Fibroblast of lung (primary cell): ENCODE results near the gene CES5A. TPM values are rescaled to one million over a fixed set of nuclear protein-coding genes. Genes with fewer than 3 reads are reported as not detected.

ENCODE experiments used
- DNase-seq, 2 donors: peaks; one replicate each; pipeline versions ENCODE4 v3.0.0 to v3.0.0-alpha.2; 2010; ENCODE audit warnings: low read depth in 2 of 2
- H2AFZ ChIP-seq: 2 replicates; pipeline ENCODE4 v1.5.1; 2012; ENCODE audit warnings: low read length, control low read depth, inconsistent platforms
- H3K27ac ChIP-seq: 2 replicates; pipeline ENCODE4 v1.5.1; 2011; ENCODE audit warnings: low read length, control low read depth; ENCODE audit not compliant: insufficient read depth
- H3K27me3 ChIP-seq: 2 replicates; pipeline ENCODE4 v1.5.1; 2011; ENCODE audit warnings: mild to moderate bottlenecking, low read length; ENCODE audit not compliant: control insufficient read depth, insufficient read depth
- H3K36me3 ChIP-seq: 2 replicates; pipeline ENCODE4 v1.5.1; 2011; ENCODE audit warnings: low read length; ENCODE audit not compliant: control insufficient read depth, insufficient read depth
- H3K4me1 ChIP-seq: 2 replicates; pipeline ENCODE4 v1.5.1; 2011; ENCODE audit warnings: low read length; ENCODE audit not compliant: control insufficient read depth, insufficient read depth; ENCODE audit errors: extremely low read depth
- H3K4me2 ChIP-seq: 2 replicates; pipeline ENCODE4 v1.5.1; 2011; ENCODE audit warnings: low read length, control low read depth; ENCODE audit not compliant: insufficient read depth; ENCODE audit errors: extremely low read depth
- H3K4me3 ChIP-seq, 4 experiments: fragments of 200-600 bp in 1 of 4; sonication (generic) in 1 of 4; replicated peaks in 1 of 4; 2 replicates each; pipeline ENCODE4 v1.5.1; 2011 to 2016; ENCODE audit warnings: low read length in 4 of 4, low read depth in 3 of 4, mild to moderate bottlenecking in 3 of 4, control low read depth in 2 of 4, inconsistent platforms in 1 of 4, mixed read lengths in 1 of 4; ENCODE audit not compliant: insufficient read depth in 1 of 4; ENCODE audit errors: control extremely low read depth in 1 of 4
- H3K79me2 ChIP-seq: 2 replicates; pipeline ENCODE4 v1.5.1; 2012; ENCODE audit warnings: mild to moderate bottlenecking, low read length, inconsistent platforms; ENCODE audit not compliant: control insufficient read depth, insufficient read depth
- H3K9ac ChIP-seq: 2 replicates; pipeline ENCODE4 v1.5.1; 2011; ENCODE audit warnings: mild to moderate bottlenecking, low read length, control low read depth; ENCODE audit not compliant: insufficient read depth
- H3K9me3 ChIP-seq: 2 replicates; pipeline ENCODE4 v1.5.1; 2012; ENCODE audit warnings: low read depth, low read length; ENCODE audit not compliant: control insufficient read depth, insufficient read depth
- H4K20me1 ChIP-seq: 2 replicates; pipeline ENCODE4 v1.5.1; 2011; ENCODE audit warnings: low read length; ENCODE audit not compliant: control insufficient read depth, insufficient read depth; ENCODE audit errors: extremely low read depth
- CTCF ChIP-seq, 2 donors: IDR thresholded peaks in 1 of 2; conservative IDR thresholded peaks in 1 of 2; 1 replicate in 1 of 2; 2 replicates in 1 of 2; pipeline ENCODE4 v1.5.1; 2011 to 2012; ENCODE audit warnings: low read length in 2 of 2, control low read depth in 1 of 2, inconsistent platforms in 1 of 2, low read depth in 1 of 2, mild to moderate bottlenecking in 1 of 2
- EZH2 ChIP-seq: IDR thresholded peaks from 2 replicates; pipeline ENCODE4 v1.5.1; 2012; ENCODE audit warnings: low read length, control low read depth, mild to moderate bottlenecking; ENCODE audit errors: missing control alignments
- polyA plus RNA-seq, 2 donors: library from polyadenylated mRNA; depleted of rRNA in 1 of 2; stranded (reverse) in 1 of 2; unstranded in 1 of 2; fragments of >200 nt; gene quantifications; 2 replicates each; pipeline ENCODE4 v1.2.1, GENCODE V29; 2011 to 2012; ENCODE audit warnings: missing spikeins in 1 of 2
- total RNA-seq: library from RNA; depleted of rRNA; stranded (reverse); fragments of >200 nt; gene quantifications from 2 replicates; pipeline ENCODE4 v1.2.1, GENCODE V29; 2014

Gene CES5A
- total and polyA plus RNA-seq, 2 donors (not counting 1 experiment from before 2014, with no cell fraction given): not detected

GRCh38 chr16:55834049-55834448 is 41.1 kb downstream of the CES5A start:
- Histone ChIP-seq H3K4me1 (no peaks in the 10 kb centered on the region), H3K4me3 (no peak overlapping the region), H3K27me3 (peaks cover 4% of the 10 kb centered on the region), H4K20me1 (no peaks in the 10 kb centered on the region), H3K79me2 (no peaks in the 10 kb centered on the region), H3K9ac (no peak overlapping the region), H3K9me3 (no peaks in the 10 kb centered on the region), H3K4me2 (no peak overlapping the region), H2AFZ (no peak overlapping the region), H3K36me3 (no peaks in the 10 kb centered on the region), H3K27ac (no peak overlapping the region)
- no peak for DNase-seq
- no peak for TF ChIP-seq CTCF (conservative IDR thresholded peaks at IDR 0.05 in 1 of 2, IDR thresholded peaks at IDR 0.05 in 1 of 2; ENCODE audit: low read depth in 1 of 2, low read length in 2 of 2)
- TF ChIP-seq EZH2: no peak

GRCh38 chr16:55832773-55833691 is 42.1 kb downstream of the CES5A start, which contains the start of gene CES1:
CES1 (minus strand) TSS chr16:55833096; CDS start chr16:55833055, 41 bp downstream.
- peak within 1 kb of the TSS; percentile 30 for H2AFZ ChIP-seq
- no peak for TF ChIP-seq EZH2
- TF ChIP-seq CTCF (conservative IDR thresholded peaks at IDR 0.05 in 1 of 2, IDR thresholded peaks at IDR 0.05 in 1 of 2; ENCODE audit: low read depth in 1 of 2, low read length in 2 of 2): no peak
- H3K4me2 ChIP-seq: no peak within 1 kb of the TSS
- H3K4me3 ChIP-seq: peak within 1 kb of the TSS in 2 of 4 experiments; percentile 28 to 33
- peaks cover 4% of the 10 kb centered on the region for H3K27me3 ChIP-seq
- DNase-seq: peak in 1 of 2 donors; percentile 17
- H3K27ac ChIP-seq: no peak within 1 kb of the TSS
- H3K9me3 ChIP-seq: no peaks in the 10 kb centered on the region
- no peaks in the 10 kb centered on the region for H3K79me2 ChIP-seq
- H4K20me1 ChIP-seq: no peaks in the 10 kb centered on the region
- no peak within 1 kb of the TSS for H3K9ac ChIP-seq
- no peaks in the 10 kb centered on the region for H3K36me3 ChIP-seq
- H3K4me1 ChIP-seq: no peaks in the 10 kb centered on the region

GRCh38 chr16:55832425-55832772 is 42.8 kb downstream of the CES5A start:
- no peaks in the 10 kb centered on the region for H4K20me1 ChIP-seq
- H3K4me2 ChIP-seq: no peak overlapping the region
- no peak for DNase-seq
- peaks cover 4% of the 10 kb centered on the region for H3K27me3 ChIP-seq
- H2AFZ ChIP-seq: peak overlapping the region; percentile 30
- no peak for TF ChIP-seq EZH2
- TF ChIP-seq CTCF (conservative IDR thresholded peaks at IDR 0.05 in 1 of 2, IDR thresholded peaks at IDR 0.05 in 1 of 2; ENCODE audit: low read depth in 1 of 2, low read length in 2 of 2): no peak
- H3K36me3 ChIP-seq: no peaks in the 10 kb centered on the region
- H3K4me3 ChIP-seq: peak overlapping the region in 2 of 4 experiments; percentile 28 to 33
- H3K9ac ChIP-seq: no peak overlapping the region
- no peaks in the 10 kb centered on the region for H3K79me2 ChIP-seq
- no peaks in the 10 kb centered on the region for H3K4me1 ChIP-seq
- H3K27ac ChIP-seq: no peak overlapping the region
- no peaks in the 10 kb centered on the region for H3K9me3 ChIP-seq
